CD4-positive, alpha-beta T cell (primary cell): ENCODE data around the gene RCAN2. TPM values are rescaled to one million over a fixed set of nuclear protein-coding genes. Genes with fewer than 3 reads are reported as not detected.

Experiments used
- ATAC-seq: fragments of 200-7000 bp; cut with Tn5 transposase; one replicate; pipeline ENCODE4 v1.10.0; 2022; ENCODE audit warnings: mild to moderate bottlenecking; ENCODE audit not compliant: poor library complexity
- CTCF ChIA-PET: fragments of 350-600 bp; sonication (Branson Sonifier 250); formaldehyde crosslinking; loops from one replicate; lab custom pipeline; 2021; ENCODE audit warnings: antibody characterized with exemption, inconsistent platforms; lab: Charles Lee
- POLR2A ChIA-PET: fragments of 350-600 bp; sonication (Branson Sonifier 250); formaldehyde crosslinking; loops from one replicate; lab custom pipeline; 2021; ENCODE audit warnings: antibody characterized with exemption, inconsistent platforms; lab: Charles Lee
- DNase-seq, 14 experiments: peaks; one replicate each; pipeline ENCODE4 v3.0.0-alpha.2; 2013 to 2020; ENCODE audit warnings: mixed read lengths in 2 of 14
- H3K27ac ChIP-seq, 2 donors: one replicate each; pipeline versions ENCODE4 v1.5.1 to v1.7.0; 2013; ENCODE audit warnings: low read length in 2 of 2, low read depth in 1 of 2, mild to moderate bottlenecking in 1 of 2
- H3K27me3 ChIP-seq, 2 experiments: 1 replicate in 1 of 2; 2 replicates in 1 of 2; pipeline versions ENCODE4 v1.6.1 to v1.7.0; 2013; ENCODE audit warnings: low read length in 2 of 2, control low read depth in 1 of 2, mild to moderate bottlenecking in 1 of 2, moderate library complexity in 1 of 2; ENCODE audit not compliant: insufficient read depth in 2 of 2, control insufficient read depth in 1 of 2
- H3K36me3 ChIP-seq: one replicate; pipeline ENCODE4 v1.6.1; 2013; ENCODE audit warnings: low read length, control low read depth; ENCODE audit not compliant: insufficient read depth
- H3K4me1 ChIP-seq: one replicate; pipeline ENCODE4 v1.6.1; 2013; ENCODE audit warnings: low read length, control low read depth; ENCODE audit not compliant: insufficient read depth
- H3K4me3 ChIP-seq: one replicate; pipeline ENCODE4 v1.5.1; 2013; ENCODE audit warnings: mild to moderate bottlenecking, low read length, moderate library complexity
- H3K9me3 ChIP-seq, 2 experiments: 1 replicate in 1 of 2; 2 replicates in 1 of 2; pipeline versions ENCODE4 v1.6.1 to v1.7.0; 2013; ENCODE audit warnings: low read length in 2 of 2, mild to moderate bottlenecking in 2 of 2, control low read depth in 1 of 2, moderate library complexity in 1 of 2; ENCODE audit not compliant: control insufficient read depth in 1 of 2, insufficient read depth in 1 of 2
- H3K27ac Mint-ChIP-seq: one replicate; pipeline ENCODE4 v1.8.0; 2020; ENCODE audit warnings: mixed read lengths
- H3K27me3 Mint-ChIP-seq: one replicate; pipeline ENCODE4 v1.8.0; 2021; ENCODE audit warnings: mixed read lengths
- H3K36me3 Mint-ChIP-seq: one replicate; pipeline ENCODE4 v1.8.0; 2021; ENCODE audit warnings: low read depth, mixed read lengths
- H3K4me1 Mint-ChIP-seq: one replicate; pipeline ENCODE4 v1.8.0; 2021; ENCODE audit warnings: low read depth, mixed read lengths
- H3K4me3 Mint-ChIP-seq: one replicate; pipeline ENCODE4 v1.8.0; 2020; ENCODE audit warnings: mild to moderate bottlenecking, mixed read lengths
- H3K9me3 Mint-ChIP-seq: one replicate; pipeline ENCODE4 v1.8.0; 2020; ENCODE audit warnings: mixed read lengths
- CTCF ChIP-seq: fragments of 200-600 bp; IDR thresholded peaks from one replicate; pipeline ENCODE4 v1.8.0; 2022; ENCODE audit warnings: antibody characterized with exemption, mild to moderate bottlenecking
- intact Hi-C, 2 experiments: fragments of 100-400 bp; cut with DNase I in 1 of 2; cut with micrococcal nuclease in 1 of 2; formaldehyde crosslinking; loops; one replicate each; pipeline versions ENCODE4 v1.15.1 to v1.9.0; 2023 to 2025; cut with DNase I, micrococcal nuclease
- total RNA-seq, 174 experiments: library from RNA in 2 of 174; stranded (reverse) in 2 of 174; gene quantifications; one replicate each; pipeline ENCODE4 v1.2.3 and lab custom pipeline; 2021 to 2026

Gene RCAN2
- total RNA-seq, 2 experiments from 2014 or later, result not detected

- no peaks in the 10 kb centered on the region for H3K4me1 Mint-ChIP-seq
- H3K36me3 Mint-ChIP-seq, result no peaks in the 10 kb centered on the region
- no peak overlapping the region for H3K27ac Mint-ChIP-seq
- no peaks in the 10 kb centered on the region for H3K9me3 ChIP-seq
- H3K4me3 ChIP-seq, result no peak overlapping the region
- H3K36me3 ChIP-seq, result no peaks in the 10 kb centered on the region
- H3K27me3 ChIP-seq, result peaks cover 2 to 8% of the 10 kb centered on the region in 2 experiments
- ATAC-seq (no peak), DNase-seq (no peak)
- ChIA-PET CTCF (no interaction called here), POLR2A (no interaction called here)
- H3K4me1 ChIP-seq, result peaks cover 3% of the 10 kb centered on the region
- H3K9me3 Mint-ChIP-seq, result no peaks in the 10 kb centered on the region
- intact Hi-C loops, result no loop called here
- H3K4me3 Mint-ChIP-seq, result no peak overlapping the region
- H3K27ac ChIP-seq, result no peak overlapping the region
- TF ChIP-seq CTCF, result no peak
- H3K27me3 Mint-ChIP-seq, result peaks cover 44% of the 10 kb centered on the region
Measured at GRCh38 chr6:46378882-46379416, 112.3 kb downstream of the RCAN2 start.

DNA sequence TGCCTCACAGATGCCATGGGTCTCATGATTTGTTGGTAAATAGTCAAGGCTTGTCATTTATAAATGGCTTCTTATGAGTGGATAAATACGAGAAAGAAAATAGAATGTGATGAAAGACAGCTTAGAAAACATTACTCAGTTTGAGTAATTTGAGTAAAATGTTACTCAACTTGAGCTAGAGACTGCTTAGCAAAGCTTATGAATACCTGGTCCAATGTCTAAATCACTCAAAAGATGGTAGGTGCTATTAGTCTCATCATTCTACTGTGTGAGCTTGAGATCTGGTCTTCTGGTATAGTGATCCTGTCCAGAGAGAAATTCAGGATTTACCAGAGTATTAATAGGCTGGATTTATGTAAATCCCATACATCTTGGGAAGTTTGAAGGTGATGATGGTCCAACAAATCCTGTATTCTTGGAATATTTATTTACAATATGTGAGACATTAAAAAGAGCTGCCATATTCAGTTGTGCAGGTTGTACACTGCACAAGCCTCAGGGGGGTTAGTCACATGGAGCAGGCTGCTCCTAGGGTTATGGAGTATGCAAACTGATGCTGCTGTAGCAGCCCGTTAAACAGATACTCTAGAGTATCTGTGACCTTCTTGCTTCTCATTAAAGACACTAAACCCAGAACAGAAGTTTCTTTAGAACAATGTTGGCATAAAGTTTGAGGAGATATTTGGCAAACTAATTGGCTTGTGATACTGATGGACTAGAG lies 112.9 kb downstream of the RCAN2 start:
- intact Hi-C loops, result no loop called here
- Mint-ChIP-seq H3K27ac (no peak overlapping the region), H3K36me3 (no peaks in the 10 kb centered on the region), H3K9me3 (no peaks in the 10 kb centered on the region), H3K4me3 (no peak overlapping the region), H3K4me1 (no peaks in the 10 kb centered on the region), H3K27me3 (peaks cover 39% of the 10 kb centered on the region)
- ATAC-seq (no peak), DNase-seq (no peak)
- peaks cover 0 to 4% of the 10 kb centered on the region in 2 experiments for H3K27me3 ChIP-seq
- POLR2A ChIA-PET, result interaction anchor here (0.6 kb wide), 1 partner anchor 1227 kb away, joined by 3 read pairs; no protein-coding TSS in a partner anchor
- no peaks in the 10 kb centered on the region for H3K36me3 ChIP-seq
- no peak overlapping the region for H3K27ac ChIP-seq
- no peak overlapping the region for H3K4me3 ChIP-seq
- CTCF ChIA-PET, result no interaction called here
- H3K4me1 ChIP-seq, result peaks cover 3% of the 10 kb centered on the region
- no peaks in the 10 kb centered on the region for H3K9me3 ChIP-seq
- TF ChIP-seq CTCF, result no peak

- H3K27ac Mint-ChIP-seq, result no peak overlapping the region
- no peaks in the 10 kb centered on the region for H3K9me3 Mint-ChIP-seq
- H3K36me3 Mint-ChIP-seq, result no peaks in the 10 kb centered on the region
- no peaks in the 10 kb centered on the region for H3K9me3 ChIP-seq
- H3K4me1 Mint-ChIP-seq, result no peaks in the 10 kb centered on the region
- H3K4me1 ChIP-seq, result peaks cover 3% of the 10 kb centered on the region
- no peak for TF ChIP-seq CTCF
- no peak for DNase-seq
- ChIA-PET POLR2A (no interaction called here), CTCF (no interaction called here)
- H3K4me3 ChIP-seq, result no peak overlapping the region
- H3K27me3 Mint-ChIP-seq, result peaks cover 30% of the 10 kb centered on the region
- ATAC-seq, result no peak
- H3K36me3 ChIP-seq, result no peaks in the 10 kb centered on the region
- H3K4me3 Mint-ChIP-seq, result no peak overlapping the region
- no peak overlapping the region for H3K27ac ChIP-seq
- peaks cover 0 to 4% of the 10 kb centered on the region in 2 experiments for H3K27me3 ChIP-seq
- intact Hi-C loops, result no loop called here
Measured at GRCh38 chr6:46377209-46377608, 114.0 kb downstream of the RCAN2 start.
